Measurements from ENCODE around the gene MS4A8.
"Not testable (repeated sequence)": the region's sequence is repeated elsewhere in the genome, so short reads cannot be mapped to it uniquely, and the experiment has no call there.

Gene MS4A8

GRCh38 chr11:60725592-60725991 is 26.2 kb downstream of the MS4A8 start:
- DNase-seq (ENCODE audit: low read depth in 2 of 2) = no peak

DNA sequence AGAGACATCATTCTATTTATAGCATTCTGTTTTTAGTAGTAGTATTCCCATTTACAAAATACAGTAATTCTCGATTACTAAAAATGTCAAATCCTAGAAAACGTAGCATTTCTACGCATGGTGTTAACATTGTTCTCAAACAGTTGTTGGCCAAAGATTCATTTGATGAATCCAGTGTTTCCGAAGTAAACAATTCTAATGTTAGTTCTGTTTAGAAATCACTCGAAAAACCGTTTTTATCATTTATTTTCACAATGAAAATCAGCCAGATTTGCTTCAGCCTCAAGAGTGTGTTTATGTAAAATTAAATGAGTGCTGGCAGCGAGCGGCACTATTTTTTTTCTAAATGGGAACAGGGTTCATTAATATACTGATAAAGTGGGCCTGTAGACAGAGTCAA is 32.2 kb downstream of the MS4A8 start:
- no peak for DNase-seq (ENCODE audit: low read depth in 2 of 2)

DNA sequence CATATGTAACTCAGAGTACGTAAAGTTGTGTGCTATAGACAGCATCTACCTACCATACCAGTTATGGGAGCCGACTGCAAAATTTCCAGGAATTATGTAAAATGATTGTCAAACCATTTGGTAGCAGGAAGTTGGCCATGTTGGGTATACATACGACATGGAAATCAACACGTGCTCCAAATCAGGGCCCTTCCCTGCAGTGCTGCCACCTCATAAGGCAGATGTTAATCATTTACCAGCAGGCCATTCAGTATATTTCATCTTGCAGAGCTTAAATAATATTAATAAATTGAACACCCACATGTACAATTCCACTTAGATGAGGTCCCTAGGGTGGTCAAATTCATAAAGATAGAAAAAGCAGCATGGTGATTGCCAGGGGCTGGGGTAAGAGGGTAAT is 34.9 kb downstream of the MS4A8 start:
- no peak for DNase-seq (ENCODE audit: low read depth in 2 of 2)

GRCh38 chr11:60739114-60739513 is 39.7 kb downstream of the MS4A8 start:
- no peak for DNase-seq (ENCODE audit: low read depth in 2 of 2)

DNA sequence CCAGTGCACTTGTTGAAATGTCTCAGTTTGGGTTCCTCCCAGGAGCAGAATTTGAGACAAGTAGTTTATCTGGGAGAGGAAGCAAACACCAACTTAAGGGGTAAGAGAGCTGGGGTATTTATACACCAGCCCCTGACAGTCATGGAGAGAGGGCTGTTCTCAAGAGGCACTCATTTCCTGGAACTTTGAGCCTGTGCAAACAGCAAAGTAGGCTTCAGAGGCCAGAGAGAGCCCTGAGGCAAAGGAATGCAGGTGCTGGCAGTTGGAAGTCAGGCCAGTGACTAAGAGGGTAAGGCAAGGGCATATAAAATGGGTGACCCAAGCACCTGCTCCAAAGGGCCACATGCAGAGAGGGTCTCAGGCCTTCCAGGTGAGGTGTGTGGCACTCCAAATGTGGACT is 41.2 kb downstream of the MS4A8 start:
- no peak for DNase-seq (ENCODE audit: low read depth in 2 of 2)

DNA sequence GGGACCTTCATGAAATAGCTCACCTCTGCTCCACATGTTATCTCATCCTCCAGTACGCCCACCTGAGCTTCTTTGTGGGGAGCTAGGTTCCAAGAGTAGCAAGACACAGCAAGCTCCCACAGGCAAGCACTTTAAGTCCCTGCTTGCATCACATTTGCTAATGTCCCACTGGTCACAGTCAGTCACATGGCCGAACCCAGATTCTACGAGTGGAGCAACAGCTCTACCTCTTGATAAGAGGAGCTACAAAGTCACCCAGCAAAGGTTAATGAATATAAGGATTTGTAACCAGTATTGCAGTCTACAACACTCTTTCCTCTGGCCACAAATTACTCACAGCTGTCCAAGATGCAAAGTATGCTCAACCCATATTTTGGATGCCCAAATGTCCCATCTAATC is 42.0 kb downstream of the MS4A8 start:
- no peak for DNase-seq (ENCODE audit: low read depth in 2 of 2)

DNA sequence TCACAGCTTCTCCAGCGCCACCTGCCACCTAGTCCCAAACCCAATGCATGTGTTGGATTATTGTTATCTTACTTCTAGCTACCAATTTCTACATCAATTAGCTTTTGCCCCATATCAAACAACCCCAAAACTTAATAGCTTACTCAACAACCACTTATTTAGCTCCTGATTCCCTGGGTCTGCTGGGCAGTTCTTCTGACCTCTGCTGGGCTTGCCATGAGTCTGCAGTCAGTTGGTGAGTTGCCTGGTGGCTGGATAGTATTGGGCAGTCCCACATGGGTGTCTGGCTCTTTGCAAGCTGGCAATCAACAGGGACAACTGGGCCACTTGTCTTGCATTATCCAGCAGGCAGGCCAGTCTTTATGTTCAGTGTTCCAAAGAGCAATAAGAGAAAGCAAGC is 43.6 kb downstream of the MS4A8 start:
- no peak for DNase-seq (ENCODE audit: low read depth in 2 of 2)

DNA sequence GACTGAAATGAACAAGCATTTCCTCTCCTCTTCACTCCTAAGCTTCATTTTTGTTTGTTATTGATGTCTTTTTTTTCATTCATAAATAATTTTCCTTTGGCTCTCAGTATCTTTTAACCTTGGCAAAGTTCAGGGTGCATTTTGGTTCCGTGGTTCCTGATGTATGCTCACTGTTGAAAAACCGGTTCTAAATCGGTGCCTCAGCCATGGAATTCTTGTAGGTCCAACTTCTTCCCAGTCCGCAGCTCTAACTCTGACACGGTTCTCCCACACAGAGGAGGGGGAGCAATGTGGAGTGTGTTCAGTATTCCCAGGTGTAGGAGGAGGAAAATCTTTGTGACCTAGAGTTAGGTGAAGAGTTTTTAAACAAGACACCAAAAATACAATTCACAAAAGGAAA is 44.7 kb downstream of the MS4A8 start:
- no peak for DNase-seq (ENCODE audit: low read depth in 2 of 2)

GRCh38 chr11:60747359-60747873 is 48.0 kb downstream of the MS4A8 start:
- DNase-seq (ENCODE audit: low read depth in 2 of 2) = no peak

DNA sequence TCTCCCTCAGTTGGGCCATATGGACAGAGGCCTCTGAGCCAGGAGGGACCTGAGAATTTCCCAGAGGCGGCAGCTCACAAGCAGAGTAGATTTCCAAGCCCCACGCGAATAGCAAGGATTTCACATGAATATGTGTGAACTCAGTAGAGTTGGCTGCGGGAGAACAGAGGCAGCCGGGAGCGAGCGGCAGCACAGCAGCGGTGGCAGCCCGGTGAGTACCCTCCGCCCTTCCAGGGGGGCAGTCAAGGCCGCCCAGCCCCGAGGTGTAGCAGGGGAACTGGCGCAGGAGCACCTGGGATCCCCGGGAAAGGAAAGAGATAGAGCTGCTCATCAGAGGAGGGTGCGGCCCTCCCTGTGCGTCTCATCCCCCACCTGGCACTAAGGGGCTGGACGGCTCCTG is 48.8 kb downstream of the MS4A8 start:
- DNase-seq (ENCODE audit: low read depth in 2 of 2) = no peak

GRCh38 chr11:60748821-60749220 is 49.4 kb downstream of the MS4A8 start:
- DNase-seq (ENCODE audit: low read depth in 2 of 2) = no peak

DNA sequence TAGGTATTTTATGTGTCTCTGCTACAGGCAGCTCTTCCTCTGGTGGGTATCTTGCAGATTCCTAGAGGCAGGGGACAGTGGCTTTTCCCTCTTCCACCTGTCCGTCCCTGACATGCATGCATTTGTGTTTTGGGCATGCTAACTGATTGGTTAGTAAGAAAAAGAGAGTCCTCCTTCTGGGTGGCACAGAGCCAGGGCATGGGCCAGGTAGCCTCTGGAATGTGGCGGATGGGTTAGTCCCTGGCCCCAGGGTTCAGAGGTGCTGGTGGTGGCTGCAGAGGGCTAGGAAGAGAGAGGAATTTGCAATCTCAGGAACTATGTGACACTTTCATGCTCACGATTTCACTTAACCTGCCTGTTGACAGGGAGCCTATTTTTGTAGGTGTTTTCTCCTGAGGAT is 51.5 kb downstream of the MS4A8 start:
- no peak for DNase-seq (ENCODE audit: low read depth in 2 of 2)

DNA sequence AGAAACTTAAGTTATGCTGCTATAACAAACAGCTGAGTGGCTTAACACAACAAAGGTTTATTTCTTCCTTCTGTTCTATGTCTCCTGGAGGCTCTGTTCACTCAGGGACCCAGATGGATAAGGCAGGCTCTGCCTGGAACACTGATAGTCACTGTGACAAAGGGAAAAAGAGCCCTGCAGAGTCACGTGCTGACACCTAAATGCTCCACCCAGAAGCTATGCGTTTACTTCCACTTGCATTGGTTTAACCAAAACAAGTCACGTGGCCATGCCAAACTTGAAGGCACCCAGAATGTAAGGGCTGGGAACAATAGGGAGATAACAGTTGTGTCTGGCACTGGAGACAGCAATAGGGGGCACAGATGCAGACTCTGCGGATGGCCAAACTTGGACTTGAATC is 53.9 kb downstream of the MS4A8 start:
- no peak for DNase-seq (ENCODE audit: low read depth in 2 of 2)

GRCh38 chr11:60754887-60755286 is 55.5 kb downstream of the MS4A8 start:
- DNase-seq (ENCODE audit: low read depth in 2 of 2) = no peak

- DNase-seq (ENCODE audit: low read depth in 2 of 2) = no peak
Measured at GRCh38 chr11:60756307-60757032, 57.1 kb downstream of the MS4A8 start, which contains the start of gene MS4A15. Gene MS4A15 (plus strand): TSS chr11:60756867. CDS start chr11:60763734, 6,867 bp downstream.

DNA sequence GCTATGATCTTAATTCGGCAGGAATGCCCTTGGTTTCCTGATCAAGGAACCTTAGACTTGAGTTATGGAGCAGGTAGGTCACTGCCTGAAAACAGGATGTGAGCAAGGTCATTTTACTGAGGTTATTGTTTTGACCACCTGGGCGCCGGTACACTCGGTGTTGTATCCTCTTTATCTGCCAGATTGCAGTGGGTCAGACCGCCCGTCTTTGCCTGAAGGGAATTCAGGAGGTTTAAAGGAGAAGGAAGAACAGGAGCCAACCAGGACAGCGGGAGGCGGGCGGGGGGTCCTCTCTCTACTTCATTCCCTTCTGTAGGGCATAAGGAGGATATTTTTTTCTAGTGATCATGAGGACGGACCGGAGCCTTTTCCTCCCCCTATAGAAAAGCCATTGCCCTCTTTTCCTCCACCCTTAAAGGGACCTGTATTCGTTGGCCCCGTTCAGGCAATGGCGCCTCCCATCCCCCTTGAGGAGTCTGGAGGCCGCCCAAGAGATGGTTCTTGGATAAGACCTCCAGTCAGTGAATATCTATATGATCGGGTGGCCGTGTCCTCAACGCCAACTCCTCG is 57.9 kb downstream of the MS4A8 start:
- DNase-seq (ENCODE audit: low read depth in 2 of 2) = no peak

- DNase-seq (ENCODE audit: low read depth in 2 of 2) = not testable (repeated sequence)
Measured at GRCh38 chr11:60758671-60759070, 59.3 kb downstream of the MS4A8 start.

- not testable (repeated sequence) for DNase-seq (ENCODE audit: low read depth in 2 of 2)
Measured at GRCh38 chr11:60759438-60760225, 60.2 kb downstream of the MS4A8 start.

- no peak for DNase-seq (ENCODE audit: low read depth in 2 of 2)
Measured at GRCh38 chr11:60761436-60762190, 62.2 kb downstream of the MS4A8 start.

GRCh38 chr11:60762851-60763691 is 63.7 kb downstream of the MS4A8 start:
- no peak for DNase-seq (ENCODE audit: low read depth in 2 of 2)
